NOMO-1 treated with dmso at 0.1 percent for 144 hours (cell line): ENCODE results near the gene SEC16A.

ENCODE experiments used
- DNase-seq: peaks from one replicate; lab custom pipeline; 2025; ENCODE audit not compliant: unreplicated experiment; lab: John Stamatoyannopoulos, UW

Gene SEC16A

DNA sequence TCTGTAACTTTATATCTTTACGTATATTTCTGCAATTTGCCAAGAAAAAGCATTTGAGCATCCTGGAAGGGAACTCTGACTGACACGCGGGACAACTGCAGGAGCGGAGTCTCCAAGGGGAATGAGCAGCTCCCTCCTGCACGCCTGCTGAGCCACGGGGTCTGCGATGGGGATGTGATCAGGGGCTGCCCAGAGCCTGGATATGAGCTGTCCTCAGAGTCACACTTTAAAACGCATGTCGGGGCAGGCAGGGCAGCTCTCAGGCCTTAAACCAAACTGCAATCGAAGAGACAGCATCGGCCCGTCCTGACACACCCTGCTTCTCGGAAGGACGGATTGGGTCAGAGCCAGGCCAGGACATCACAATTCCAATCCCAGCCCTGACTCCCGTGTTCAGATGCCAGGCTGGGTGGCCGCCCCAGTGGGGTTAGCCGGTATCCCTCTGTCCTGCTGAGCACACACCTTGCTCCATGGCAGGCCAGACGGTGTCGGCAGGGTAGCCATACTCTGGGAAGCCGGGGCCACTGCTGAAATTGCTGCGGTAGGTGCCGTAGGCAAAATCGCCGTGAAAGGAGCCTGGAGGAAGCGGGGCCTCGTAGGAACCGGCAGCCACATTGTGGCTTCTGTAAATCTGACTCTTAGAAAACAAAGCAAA, 17.2 kb downstream of the SEC16A start:
- DNase-seq = no peak

DNA sequence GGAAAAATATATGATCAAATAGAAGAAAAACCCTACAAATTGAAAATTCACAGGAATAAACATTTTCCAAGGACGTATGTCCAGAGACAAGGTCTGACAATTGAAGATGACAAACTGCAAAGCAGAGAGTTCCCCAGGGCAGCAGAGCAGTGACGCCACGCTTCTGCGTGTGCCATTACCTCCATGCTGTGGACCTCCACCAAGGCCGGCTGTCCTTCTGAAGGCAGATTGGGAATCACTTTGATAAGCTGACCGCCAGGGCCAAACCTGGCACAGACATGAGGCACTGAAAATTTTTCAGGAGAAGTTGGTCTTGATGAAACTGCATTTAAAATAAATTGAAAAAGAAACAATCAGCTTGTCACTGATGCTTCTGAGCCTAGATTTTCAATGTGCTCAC, 18.6 kb downstream of the SEC16A start:
- no peak for DNase-seq

DNA sequence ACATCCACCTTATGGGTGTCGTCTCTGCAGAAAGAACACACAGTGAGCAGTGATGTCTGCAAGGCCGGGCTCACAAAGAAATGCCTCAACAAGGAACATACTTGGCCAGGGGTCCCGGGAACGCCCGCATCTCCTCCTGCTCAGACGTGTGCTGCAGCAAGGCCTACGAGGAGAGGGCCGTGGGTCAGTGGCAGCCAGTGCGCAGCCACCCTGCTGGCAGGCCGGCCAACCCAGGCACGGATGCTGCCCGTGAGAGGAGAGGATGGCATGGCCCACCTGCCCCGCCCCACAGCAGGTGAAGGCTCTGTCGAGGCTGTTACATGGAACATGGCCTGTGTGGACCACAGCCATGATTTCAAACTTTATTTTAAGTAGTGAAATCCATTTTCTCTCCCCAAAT, 19.3 kb downstream of the SEC16A start:
- no peak for DNase-seq

DNA sequence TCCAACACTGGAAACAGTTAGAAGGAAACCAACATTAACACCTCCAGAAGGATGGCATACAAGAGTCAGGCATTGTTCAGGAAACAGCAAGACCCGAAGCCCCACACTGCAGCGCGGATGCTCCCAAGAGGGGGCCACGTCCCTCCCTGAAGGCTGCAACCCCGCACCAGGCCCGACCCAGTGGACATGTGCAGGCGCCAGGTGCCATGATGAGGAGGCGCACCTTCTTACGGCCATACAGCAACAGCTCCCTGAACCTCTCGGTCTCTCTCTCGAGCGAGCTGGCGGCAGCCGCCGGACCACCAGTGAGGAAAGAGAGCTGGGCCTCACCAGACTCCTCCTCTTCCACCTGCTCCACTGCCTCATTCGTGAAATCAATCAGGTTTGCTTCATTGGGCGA, 20.2 kb downstream of the SEC16A start:
- DNase-seq = no peak

DNA sequence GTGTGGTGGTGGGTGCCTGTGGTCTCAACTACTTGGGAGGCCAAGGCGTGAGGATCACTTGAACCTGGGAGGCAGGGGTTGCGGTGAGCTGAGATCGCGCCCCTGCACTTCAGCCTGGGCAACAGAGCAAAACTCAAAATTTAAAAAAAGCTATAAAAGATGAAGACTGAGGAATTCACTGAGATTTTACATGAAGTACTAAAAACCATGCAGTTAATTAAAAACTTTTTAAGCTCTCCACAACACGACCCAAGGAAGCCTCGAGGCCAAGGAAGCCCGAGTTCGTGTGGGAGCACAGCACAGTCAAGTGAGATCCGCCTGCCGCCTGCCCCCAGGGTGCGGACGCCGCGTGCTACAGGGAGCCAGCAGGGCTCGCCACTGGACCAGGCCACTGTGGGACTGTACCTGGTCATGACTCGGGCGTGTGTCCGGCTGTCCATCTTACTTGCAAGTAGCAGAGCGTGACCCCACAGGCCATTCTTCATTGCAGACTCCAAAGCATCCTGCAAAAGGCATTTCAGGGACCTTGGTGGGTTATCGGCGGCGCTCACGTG, 22.0 kb downstream of the SEC16A start:
- no peak for DNase-seq

DNA sequence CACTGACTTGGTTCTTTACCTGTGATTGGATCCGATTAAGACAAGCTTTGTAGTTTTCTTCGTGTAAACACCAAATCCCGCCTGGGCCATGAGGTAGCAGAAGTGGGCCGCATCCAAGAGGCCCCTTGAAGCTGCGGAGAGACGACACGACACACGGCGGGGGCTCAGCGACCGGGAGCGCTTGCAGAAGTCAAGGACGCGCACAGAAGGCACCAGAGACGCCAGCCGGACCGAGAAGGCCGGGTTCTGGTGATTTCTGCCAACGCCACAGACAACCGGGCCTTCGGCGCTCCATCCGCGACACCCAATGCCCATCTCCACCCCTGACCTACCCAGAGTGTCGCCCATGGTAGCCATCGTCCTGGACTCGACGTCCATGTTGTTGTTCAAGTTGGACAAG, 23.4 kb downstream of the SEC16A start:
- DNase-seq = no peak

DNA sequence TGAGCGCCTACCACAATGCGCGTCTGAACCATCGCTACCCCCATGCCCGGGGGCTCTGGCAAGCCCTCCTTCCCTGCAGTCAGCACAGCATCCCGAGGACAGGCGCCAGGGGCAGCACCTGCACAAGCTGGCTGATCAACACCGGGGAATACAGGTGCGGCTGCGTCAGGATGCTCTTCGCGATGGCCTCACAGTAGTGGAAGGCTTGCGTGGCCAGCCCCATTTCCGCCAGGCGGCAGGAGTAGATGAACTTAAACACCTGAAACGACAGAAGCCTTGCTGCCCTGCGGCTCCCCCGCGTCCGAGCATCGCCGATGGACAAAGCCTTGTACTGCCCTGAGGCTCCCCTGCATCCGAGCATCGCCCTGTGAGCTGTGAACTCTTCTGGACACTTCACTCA, 25.5 kb downstream of the SEC16A start:
- no peak for DNase-seq

DNA sequence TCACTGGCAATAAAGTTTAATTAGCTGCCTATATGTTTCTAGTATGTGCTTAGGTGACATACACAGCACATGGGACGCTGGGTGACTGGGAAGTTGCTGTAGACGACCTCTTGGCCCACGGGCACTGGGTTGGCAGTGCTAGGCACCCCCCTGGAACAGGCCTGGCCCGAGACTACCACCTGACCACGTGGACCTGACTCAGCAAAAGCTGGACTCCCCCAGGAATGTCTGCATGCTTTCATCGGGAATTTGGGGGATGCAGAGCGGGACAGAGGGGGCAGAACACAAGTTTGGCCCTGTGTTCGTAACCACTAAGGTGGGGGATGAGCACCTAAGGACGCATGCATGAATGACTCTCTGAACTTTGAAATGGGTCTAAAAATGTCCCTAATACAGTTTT, 26.6 kb downstream of the SEC16A start:
- no peak for DNase-seq

DNA sequence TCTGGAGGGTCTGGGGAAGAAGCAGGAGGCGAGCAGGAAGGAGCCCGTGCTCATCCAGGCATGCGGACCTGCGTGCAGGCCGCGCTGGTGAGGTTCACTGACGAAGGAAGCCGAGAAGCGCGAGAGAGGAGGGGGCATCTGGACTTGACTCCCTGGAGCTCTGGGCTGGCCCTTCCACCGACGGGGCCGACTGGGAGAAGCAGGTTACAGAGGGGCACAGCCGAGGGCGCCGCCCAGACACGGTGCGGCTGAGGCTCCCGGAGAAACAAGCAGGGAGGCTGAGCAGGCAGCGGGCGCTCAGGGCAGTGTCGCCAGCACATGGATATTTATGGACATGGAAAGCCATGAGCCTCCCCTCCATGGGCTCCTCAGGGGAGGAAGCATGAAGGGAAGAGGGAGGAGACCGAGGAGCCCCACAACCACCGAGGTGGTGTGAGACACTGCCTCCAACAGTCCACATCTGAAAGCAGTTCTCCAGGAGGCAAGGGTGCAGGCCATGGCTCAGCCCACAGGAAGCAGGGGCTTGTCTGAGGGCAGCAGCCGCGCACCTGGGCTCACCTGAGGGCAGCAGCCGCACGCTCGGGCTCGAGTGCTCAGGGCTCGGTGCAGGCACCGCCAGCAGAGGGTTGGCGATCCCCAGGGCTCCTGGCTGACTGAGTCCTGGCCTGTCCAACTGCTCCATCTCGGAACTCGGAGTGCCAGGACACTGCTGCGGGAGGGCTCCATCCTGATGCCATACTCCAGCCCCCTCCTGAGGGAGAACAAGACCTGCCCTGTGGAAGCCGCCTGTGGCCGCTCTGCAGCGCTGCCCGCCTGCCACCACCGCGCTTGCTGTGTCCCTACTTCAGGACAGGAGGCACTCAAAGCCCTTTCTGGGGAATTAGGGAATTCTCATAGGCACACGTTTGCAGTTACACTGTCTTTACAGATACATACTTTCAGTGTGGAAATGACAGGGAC, 27.5 kb downstream of the SEC16A start:
- DNase-seq = no peak

DNA sequence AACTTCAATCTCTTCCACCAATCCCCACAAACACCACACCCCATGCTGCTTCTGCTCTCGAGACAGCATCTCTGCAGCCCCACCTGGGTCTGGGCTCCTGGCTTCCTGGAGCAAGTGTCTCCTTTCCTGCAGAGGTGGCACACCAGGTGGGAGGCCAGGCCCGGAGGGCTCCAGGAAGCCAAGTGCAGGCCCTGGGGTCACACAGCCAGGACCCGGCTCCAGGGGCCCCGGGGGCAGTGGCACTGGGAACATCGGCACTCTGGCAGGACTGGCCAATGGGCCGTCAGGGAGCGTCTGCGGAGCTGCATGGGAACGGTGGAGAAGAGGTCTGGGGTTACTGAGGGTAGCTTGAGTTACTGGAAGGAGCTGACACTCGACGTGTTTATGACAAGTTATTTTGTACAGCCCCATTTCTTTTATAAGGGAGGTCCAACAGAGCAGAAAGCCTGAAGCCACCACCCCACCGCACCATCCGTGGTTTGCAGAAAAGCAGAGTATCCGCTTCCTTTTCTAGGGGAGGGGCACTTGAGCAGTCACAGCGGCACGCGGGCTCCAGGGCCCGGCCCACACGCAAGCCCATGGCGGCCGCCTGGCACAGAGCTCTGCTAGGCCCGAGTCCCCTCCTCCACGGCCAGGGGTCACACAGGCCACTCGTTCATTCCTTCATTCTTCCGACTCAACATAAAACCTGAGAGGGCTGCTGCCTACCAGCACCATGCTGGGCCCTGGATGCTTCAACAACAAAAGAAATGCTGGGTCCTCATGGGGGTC, 28.6 kb downstream of the SEC16A start:
- DNase-seq = no peak

DNA sequence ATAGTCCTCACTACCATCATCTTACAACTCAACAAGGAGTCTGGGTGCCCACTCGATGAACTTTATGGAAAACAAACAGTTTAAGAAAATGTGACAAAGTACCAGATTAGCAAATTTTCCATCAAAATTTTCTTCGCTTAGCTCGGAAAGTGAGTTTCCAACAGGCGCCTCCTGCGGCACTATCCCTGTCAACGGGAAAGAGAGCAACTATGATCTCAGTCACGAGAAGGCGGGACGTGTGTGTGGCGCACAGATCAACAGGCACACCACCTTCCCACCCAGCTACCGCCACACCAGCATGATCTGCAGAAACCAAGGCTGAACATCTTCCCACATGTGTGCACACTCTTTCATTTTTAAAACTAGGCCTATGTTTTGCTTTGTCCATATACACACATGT, 29.5 kb downstream of the SEC16A start:
- DNase-seq = no peak

DNA sequence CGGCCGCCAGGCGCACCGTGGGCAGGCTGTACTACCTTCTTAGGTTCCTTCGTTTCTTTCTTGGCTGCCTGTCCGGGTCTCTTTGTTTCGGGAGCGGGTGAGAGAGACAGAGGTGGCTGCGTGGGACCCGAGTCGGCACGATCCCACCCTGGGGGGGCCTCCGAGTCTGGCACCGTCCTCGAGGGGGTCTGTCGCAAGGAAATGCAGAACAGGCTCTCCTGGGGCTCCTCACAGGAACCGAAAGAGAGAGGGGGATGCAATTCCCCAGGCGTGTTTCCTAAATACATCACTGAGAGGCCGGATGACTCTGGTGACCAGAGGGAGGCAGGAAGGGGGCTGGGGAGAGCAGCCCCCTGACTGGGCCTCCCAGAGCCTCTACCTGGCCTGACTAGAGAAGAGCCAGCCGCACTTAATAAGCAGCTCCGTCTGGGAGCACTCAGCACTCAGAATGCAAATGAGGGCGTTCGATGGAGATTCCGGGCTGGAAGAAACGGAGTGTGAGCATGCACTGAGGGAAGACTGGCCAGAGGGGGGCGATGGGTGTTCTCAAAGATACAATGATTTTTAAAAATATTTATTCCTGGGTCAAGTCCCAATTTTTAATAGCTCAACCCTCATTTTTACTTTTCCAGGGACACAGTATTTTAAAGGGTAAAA, 31.5 kb downstream of the SEC16A start:
- no peak for DNase-seq

DNA sequence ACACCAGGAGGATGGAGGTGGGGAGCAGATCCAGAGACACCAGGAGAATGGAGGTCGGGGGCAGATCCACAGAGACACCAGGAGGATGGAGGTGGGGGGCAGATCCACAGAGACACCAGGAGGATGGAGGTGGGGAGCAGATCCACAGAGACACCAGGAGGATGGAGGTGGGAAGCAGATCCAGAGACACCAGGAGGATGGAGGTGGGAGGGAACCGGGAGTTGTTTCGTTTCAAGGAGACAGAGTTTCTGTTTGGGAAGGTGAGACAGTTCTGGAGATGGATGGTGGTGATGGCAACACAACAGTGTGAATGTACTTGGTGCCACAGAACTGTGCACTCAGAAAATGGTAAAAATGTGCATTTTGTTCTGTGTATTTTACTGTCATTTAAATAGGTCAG, 34.2 kb downstream of the SEC16A start:
- DNase-seq = no peak

DNA sequence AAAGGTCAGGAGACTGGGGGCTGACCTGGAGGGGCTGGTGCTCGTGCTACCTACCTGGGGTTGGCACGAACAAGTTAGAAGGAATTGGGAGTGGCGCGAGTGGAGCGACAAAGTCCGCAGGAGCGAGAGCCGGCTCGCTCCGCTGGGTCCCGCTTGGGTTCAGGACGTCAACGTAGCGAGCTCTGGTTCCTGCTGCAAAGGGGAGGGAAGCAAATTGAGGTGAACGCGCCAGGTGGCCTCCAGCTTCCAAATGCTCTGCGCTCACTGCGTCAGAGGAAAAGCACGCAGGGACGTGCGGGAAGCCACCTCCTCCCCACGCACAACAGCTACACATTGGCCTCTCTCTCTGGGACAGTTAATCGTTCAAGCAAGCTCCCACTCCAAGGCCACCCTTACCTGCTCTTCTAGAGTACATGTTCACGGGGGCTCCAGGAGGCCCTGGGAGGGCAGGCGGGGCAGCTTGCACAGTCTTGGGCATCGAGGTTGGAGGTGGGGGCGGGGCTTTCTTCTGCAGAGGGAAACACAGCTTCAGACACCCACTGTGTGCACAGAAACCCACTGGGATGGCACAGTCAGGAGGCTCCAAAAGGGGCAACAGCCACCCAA, 35.6 kb downstream of the SEC16A start:
- no peak for DNase-seq

DNA sequence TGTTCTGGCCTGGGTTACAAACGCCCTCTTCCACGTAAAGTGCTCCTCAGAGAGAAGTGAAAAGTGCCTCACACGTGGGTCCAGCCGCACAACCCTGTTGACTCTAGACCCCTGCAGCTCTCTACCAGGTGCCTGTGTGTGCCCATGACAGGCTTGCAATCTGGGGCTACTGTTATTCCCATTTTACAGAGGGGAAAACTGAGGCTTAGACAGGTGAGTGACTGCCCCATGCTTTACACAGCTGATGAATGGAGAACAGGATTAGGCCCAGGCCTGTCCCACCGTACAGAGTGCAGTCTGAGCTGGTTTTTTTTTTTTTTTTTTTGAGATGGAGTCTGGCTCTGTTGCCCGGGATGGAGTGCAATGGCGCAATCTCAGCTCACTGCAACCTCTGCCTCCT, 37.0 kb downstream of the SEC16A start:
- DNase-seq = no peak

DNA sequence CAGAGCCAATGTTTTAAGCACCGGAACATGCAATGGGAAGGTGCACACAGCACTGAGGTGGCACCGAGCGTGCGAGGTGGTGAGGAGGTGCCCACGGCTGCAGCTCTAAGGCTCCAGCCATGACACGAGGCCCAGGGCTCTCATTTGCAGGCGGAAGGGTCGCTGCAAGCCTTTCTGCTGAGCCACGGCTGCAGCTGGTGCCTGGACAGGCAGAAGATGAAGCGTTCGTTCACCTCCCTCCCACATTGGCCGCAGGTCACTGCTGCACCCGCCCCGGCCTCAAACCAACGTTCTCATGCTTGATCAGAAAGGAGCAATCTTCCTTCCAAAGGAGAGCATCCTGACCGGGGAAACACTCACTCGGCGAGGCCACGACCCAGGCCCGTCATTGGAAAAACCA, 38.7 kb downstream of the SEC16A start:
- DNase-seq = no peak

DNA sequence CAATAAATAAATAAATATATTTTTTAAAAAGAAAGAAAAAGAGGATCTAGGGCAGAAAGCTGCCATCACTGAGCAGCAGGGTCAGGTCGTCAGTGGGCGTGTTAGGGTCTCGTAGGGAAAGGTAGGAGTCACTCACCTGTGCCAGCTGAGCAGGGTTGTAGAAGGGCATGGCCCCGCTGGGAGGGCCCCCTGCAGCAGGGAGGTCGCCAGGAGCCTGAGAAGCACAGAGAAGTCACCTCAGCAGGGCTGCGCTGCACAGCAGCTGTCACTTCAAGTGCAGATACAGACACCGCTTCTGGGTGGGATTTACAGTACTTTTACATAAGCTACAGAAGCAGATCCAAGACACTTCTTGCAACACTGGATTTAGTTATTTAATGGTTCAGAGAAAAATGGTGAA, 39.2 kb downstream of the SEC16A start:
- DNase-seq = no peak

DNA sequence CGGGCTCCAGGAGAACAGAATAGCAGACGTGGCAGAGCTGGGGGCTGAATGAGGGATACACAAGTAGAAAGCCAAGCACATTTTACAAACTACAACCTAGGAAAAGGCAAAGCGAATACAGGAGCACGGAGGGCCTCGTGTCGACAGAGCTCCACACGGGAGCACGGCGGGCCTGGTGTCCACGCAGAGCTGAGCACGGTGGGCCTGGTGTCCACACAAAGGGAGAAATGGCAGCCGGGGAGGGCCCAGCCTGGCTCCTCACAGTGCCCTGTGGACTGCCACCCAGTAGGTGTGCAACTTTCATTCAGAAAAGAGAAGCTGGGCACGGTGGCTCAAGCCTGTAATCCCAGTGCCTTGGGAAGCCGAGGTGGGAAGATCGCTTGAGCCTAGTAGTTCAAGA, 39.8 kb downstream of the SEC16A start:
- DNase-seq = no peak

DNA sequence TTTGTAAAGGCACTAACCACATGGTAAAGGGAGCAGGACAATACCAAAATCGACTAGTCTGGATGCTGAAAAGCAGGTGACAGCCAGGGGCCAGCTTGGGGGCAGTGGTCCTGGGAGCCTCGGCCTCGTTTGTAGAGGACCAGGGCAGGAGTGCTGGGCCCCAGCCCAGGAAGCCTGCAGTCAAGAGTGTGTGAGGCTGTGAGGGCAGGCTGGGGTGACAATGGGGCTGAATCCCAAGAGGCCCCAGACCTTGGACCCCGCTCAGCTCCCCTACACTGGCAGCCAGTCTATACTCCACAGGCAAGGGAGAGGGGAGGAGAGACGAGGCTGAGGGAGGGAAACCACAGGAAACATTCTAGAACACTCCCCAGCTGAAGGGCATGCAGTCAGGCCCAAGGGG, 40.6 kb downstream of the SEC16A start:
- no peak for DNase-seq

DNA sequence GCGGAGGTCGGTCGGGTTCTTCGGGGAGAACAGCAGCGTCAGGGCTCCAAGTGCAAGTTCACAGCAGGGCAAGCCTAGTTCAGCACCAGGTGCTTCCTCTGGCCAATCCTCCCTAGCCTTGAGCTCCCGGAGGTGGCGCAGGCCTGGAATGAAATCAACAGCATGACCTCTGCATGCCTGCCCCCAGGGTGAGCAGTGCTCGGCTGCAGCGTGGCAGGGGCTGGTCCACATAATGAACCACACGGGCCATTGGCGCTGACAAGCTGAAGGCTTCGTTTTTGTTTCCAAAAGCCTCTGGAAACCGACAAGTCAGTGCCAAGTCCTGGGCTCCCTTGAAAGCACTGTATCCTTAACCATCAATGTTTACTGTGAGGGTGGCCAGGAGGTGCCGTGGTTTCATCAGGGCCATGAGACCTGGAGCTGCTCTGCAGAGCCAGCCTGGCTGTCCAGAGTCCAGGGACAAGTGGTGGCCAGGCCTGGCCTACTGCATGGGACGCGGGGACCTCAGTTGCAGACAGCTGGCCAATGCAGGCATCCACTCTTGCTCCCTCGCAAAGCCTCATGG, 41.1 kb downstream of the SEC16A start:
- no peak for DNase-seq
